ENCODE results near the gene DIDO1. TPM values are rescaled to one million over a fixed set of nuclear protein-coding genes. Genes with fewer than 3 reads are reported as not detected.

The DIDO1 gene
- polyA plus RNA-seq, 1 of the 3 experiments (the other 2 are of a cell fraction): 14.7 TPM

GRCh38 chr20:62875419-62876361 is 50.6 kb downstream of the DIDO1 start:
- H3K9ac ChIP-seq: peak overlapping the region; percentile 69
- WGBS (ENCODE audit: low lambda C conversion rate): 25% methylated on average over 34 of the region's 34 CpGs
- peak overlapping the region in 1 of 2 experiments; percentile 31; a peak in 3 of 4 replicates for H3K4me3 ChIP-seq (ENCODE audit: low read depth in 2 of 2, low read length in 1 of 2)
- peaks cover 5 to 13% of the 10 kb centered on the region in 2 experiments for H3K36me3 ChIP-seq (replicated peaks in 1 of 2; ENCODE audit: control insufficient read depth in 1 of 2, insufficient read depth in 2 of 2, low read length in 1 of 2)
- H3K27ac ChIP-seq (ENCODE audit: low read depth in 2 of 2, low read length in 1 of 2): peak overlapping the region; percentile 82 to 93
- no peaks in the 10 kb centered on the region for H3K9me3 ChIP-seq
- peak overlapping the region; percentile 96 for H2AFZ ChIP-seq (ENCODE audit: low read depth)
- ChIA-PET CTCF (interaction anchor here (0.8 to 7.4 kb wide), 28 partner anchors 9 to 139 kb away, joined by 3 to 86 read pairs (median 5); partner anchors contain the start of genes BHLHE23 and TCFL5), POLR2A (interaction anchor here (0.6 to 1.7 kb wide), 7 partner anchors 9 to 646 kb away, joined by 3 to 14 read pairs (median 4); partner anchors contain the start of gene TCFL5)
- peak overlapping the region; percentile 72 for H3K4me2 ChIP-seq
- H3F3A ChIP-seq (replicated peaks; ENCODE audit: insufficient read depth): peaks cover 31% of the 10 kb centered on the region
- no peaks in the 10 kb centered on the region for H4K20me1 ChIP-seq (ENCODE audit: insufficient read depth)
- peaks cover 4 to 19% of the 10 kb centered on the region in 2 experiments; a peak in 3 of 4 replicates for H3K4me1 ChIP-seq (ENCODE audit: control insufficient read depth in 1 of 2, insufficient read depth in 2 of 2, low read depth in 1 of 2, low read length in 1 of 2)
- no peaks in the 10 kb centered on the region for H3K9me2 ChIP-seq
- H3K27me3 ChIP-seq (ENCODE audit: insufficient read depth): no peaks in the 10 kb centered on the region
- no peaks in the 10 kb centered on the region for H3K79me2 ChIP-seq (ENCODE audit: insufficient read depth)
- peak; percentile 93 for DNase-seq
- TF ChIP-seq CHD2 (IDR thresholded peaks at IDR 0.05; ENCODE audit: low read length, partially characterized antibody): peak; percentile 91
- TF ChIP-seq SMC3 (IDR thresholded peaks at IDR 0.05; ENCODE audit: low read depth, low read length): peak; percentile 34; the same call in 1 of the 2 replicates
- peak; percentile 60; the same call in 1 of the 2 replicates for TF ChIP-seq POLR2AphosphoS5 (IDR thresholded peaks at IDR 0.05; ENCODE audit: low read depth, low read length)
- TF ChIP-seq PBX3 (IDR thresholded peaks at IDR 0.05): 0 out of 2 replicates have a peak, but pooled peaks have one; percentile 27
- TF ChIP-seq TCF12 (IDR thresholded peaks at IDR 0.05): no peak
- TF ChIP-seq USF1 (IDR thresholded peaks at IDR 0.05; ENCODE audit: borderline replicate concordance, low read depth): peak; percentile 84; the same call in 1 of the 2 replicates
- peak; percentile 83 for TF ChIP-seq MXI1 (IDR thresholded peaks at IDR 0.05; ENCODE audit: low read depth, low read length)
- TF ChIP-seq GATA2 (CRISPR knock-in tag; IDR thresholded peaks at IDR 0.05): no peak
- TF ChIP-seq RAD21 (IDR thresholded peaks at IDR 0.05; ENCODE audit: low read length): peak; percentile 59
- no peak; the same call in 1 of the 2 replicates for TF ChIP-seq SIN3A (IDR thresholded peaks at IDR 0.05; ENCODE audit: borderline replicate concordance, low read depth, low read length)
- no peak for TF ChIP-seq FOXM1 (IDR thresholded peaks at IDR 0.05; ENCODE audit: low read depth)
- peak; percentile 38; the same call in 1 of the 2 replicates for TF ChIP-seq NRF1 (IDR thresholded peaks at IDR 0.05; ENCODE audit: low read depth, low read length)
- peak; percentile 68; the same call in 1 of the 2 replicates for TF ChIP-seq TAF1 (IDR thresholded peaks at IDR 0.05; ENCODE audit: borderline replicate concordance, low read depth, low read length)
- TF ChIP-seq EZH2phosphoT487 (IDR thresholded peaks at IDR 0.05; ENCODE audit: borderline replicate concordance, low read depth): no peak
- peak in 1 of 2 experiments; percentile 26; a peak in 2 of 4 replicates for TF ChIP-seq EP300 (IDR thresholded peaks at IDR 0.05; ENCODE audit: borderline replicate concordance in 1 of 2, low read depth in 1 of 2, low read length in 1 of 2)
- no peak; the same call in 1 of the 2 replicates for TF ChIP-seq ZBTB33 (IDR thresholded peaks at IDR 0.05; ENCODE audit: borderline replicate concordance, low read depth)
- TF ChIP-seq CTCF (IDR thresholded peaks at IDR 0.05): peak; percentile 58
- peak; percentile 44; the same call in 1 of the 2 replicates for TF ChIP-seq USF2 (IDR thresholded peaks at IDR 0.05; ENCODE audit: borderline replicate concordance, low read depth, low read length)
- TF ChIP-seq IRF3 (IDR thresholded peaks at IDR 0.05; ENCODE audit: low read depth, low read length): no peak
- TF ChIP-seq YY1 (IDR thresholded peaks at IDR 0.05; ENCODE audit: low read depth): no peak
- no peak for TF ChIP-seq RXRA (IDR thresholded peaks at IDR 0.05; ENCODE audit: borderline replicate concordance, low read depth)
- no peak for TF ChIP-seq FOXJ3 (CRISPR knock-in tag; IDR thresholded peaks at IDR 0.05)
- no peak for TF ChIP-seq GABPA (IDR thresholded peaks at IDR 0.05; ENCODE audit: low read depth)
